HepG2 (cell line): ENCODE data around the gene NPTXR. TPM values are rescaled to one million over a fixed set of nuclear protein-coding genes. Genes with fewer than 3 reads are reported as not detected.

Experiments used
- GABPA ChIP-seq, 2 experiments: IDR thresholded peaks; 2 replicates each; pipeline ENCODE4 v1.6.1; 2011 to 2016; ENCODE audit warnings: low read depth in 2 of 2, low read length in 1 of 2, missing biosample characterization in 1 of 2, missing genetic modification characterization in 1 of 2
- MBD4 ChIP-seq: IDR thresholded peaks from 2 replicates; pipeline ENCODE4 v1.6.1; 2012; ENCODE audit warnings: low read length, inconsistent platforms, borderline replicate concordance
- MEIS1 ChIP-seq: sonication (generic); formaldehyde crosslinking; IDR thresholded peaks from 2 replicates; pipeline ENCODE4 v1.9.0; 2021; ENCODE audit warnings: mild to moderate bottlenecking, missing genetic modification reagents, moderate library complexity, borderline replicate concordance
- NR2C2 ChIP-seq: sonication (generic); formaldehyde crosslinking; IDR thresholded peaks from 2 replicates; pipeline ENCODE4 v1.4.0; 2020; ENCODE audit warnings: missing genetic modification reagents, mild to moderate bottlenecking, moderate library complexity, borderline replicate concordance
- PAX8 ChIP-seq: sonication (generic); formaldehyde crosslinking; IDR thresholded peaks from 2 replicates; pipeline ENCODE4 v1.8.0; 2022; ENCODE audit warnings: mild to moderate bottlenecking, missing genetic modification reagents, borderline replicate concordance
- PHF8 ChIP-seq: sonication (generic); formaldehyde crosslinking; IDR thresholded peaks from 2 replicates; pipeline ENCODE4 v1.5.0; 2020; ENCODE audit warnings: missing genetic modification reagents
- PITX1 ChIP-seq: sonication (generic); formaldehyde crosslinking; IDR thresholded peaks from 2 replicates; pipeline ENCODE4 v1.5.1; 2020; ENCODE audit warnings: mild to moderate bottlenecking, missing genetic modification reagents
- SMAD1 ChIP-seq: sonication (generic); formaldehyde crosslinking; IDR thresholded peaks from 2 replicates; pipeline ENCODE4 v1.4.0; 2020; ENCODE audit warnings: missing genetic modification reagents, low read depth, mild to moderate bottlenecking, borderline replicate concordance
- SMC3 ChIP-seq: IDR thresholded peaks from 2 replicates; pipeline ENCODE4 v1.6.1; 2011; ENCODE audit warnings: low read length, improper control_type of control experiment
- SMYD3 ChIP-seq: sonication (generic); formaldehyde crosslinking; IDR thresholded peaks from 2 replicates; pipeline ENCODE4 v1.8.1; 2023; ENCODE audit warnings: mild to moderate bottlenecking, missing genetic modification reagents
- SOX13 ChIP-seq, 3 experiments: fragments of 450-650 bp in 1 of 3; sonication (generic) in 1 of 3; formaldehyde crosslinking in 1 of 3; IDR thresholded peaks in 2 of 3; conservative IDR thresholded peaks in 1 of 3; 2 replicates each; pipeline versions ENCODE4 v1.5.0 to v1.6.1; 2016 to 2020; ENCODE audit warnings: antibody characterized with exemption in 1 of 3, mild to moderate bottlenecking in 1 of 3, missing compliant biosample characterization in 1 of 3, missing genetic modification reagents in 1 of 3, moderate library complexity in 1 of 3
- ZC3H4 ChIP-seq: sonication (generic); formaldehyde crosslinking; IDR thresholded peaks from 2 replicates; pipeline ENCODE4 v1.4.0; 2020; ENCODE audit warnings: missing genetic modification reagents, borderline replicate concordance
- ZNF224 ChIP-seq: sonication (generic); formaldehyde crosslinking; IDR thresholded peaks from 2 replicates; pipeline ENCODE4 v1.5.0; 2020; ENCODE audit warnings: mild to moderate bottlenecking, missing genetic modification reagents
- ZNF337 ChIP-seq: sonication (generic); formaldehyde crosslinking; IDR thresholded peaks from 2 replicates; pipeline ENCODE4 v1.5.1; 2020; ENCODE audit warnings: missing genetic modification reagents, low read depth, mild to moderate bottlenecking, borderline replicate concordance
- ZNF556 ChIP-seq: sonication (generic); formaldehyde crosslinking; IDR thresholded peaks from 2 replicates; pipeline ENCODE4 v1.4.0; 2020; ENCODE audit warnings: mild to moderate bottlenecking, missing genetic modification reagents, borderline replicate concordance
- ZSCAN31 ChIP-seq: sonication (generic); formaldehyde crosslinking; IDR thresholded peaks from 2 replicates; pipeline ENCODE4 v1.5.0; 2020; ENCODE audit warnings: low read depth, mild to moderate bottlenecking, missing genetic modification reagents
- polyA plus RNA-seq, 8 experiments: library from polyadenylated mRNA; depleted of rRNA in 3 of 8; stranded (reverse) in 7 of 8; unstranded in 1 of 8; fragments of >200 nt; fragmentation: Illumina TruSeq in 4 of 8; extraction: Trizol in 4 of 8; gene quantifications; 2 replicates each; pipeline versions ENCODE4 v1.2.1 to v1.2.3, GENCODE V29; 2011 to 2016; ENCODE audit warnings: low read depth in 4 of 8, missing spikeins in 1 of 8, mixed read lengths in 1 of 8; ENCODE audit not compliant: insufficient read depth in 1 of 8
- total RNA-seq, 5 experiments: library from RNA; depleted of rRNA; stranded (reverse); fragments of >200 nt; fragmentation: Illumina TruSeq; extraction: Trizol; gene quantifications; 2 replicates each; pipeline ENCODE4 v1.2.3, GENCODE V29; 2016; ENCODE audit warnings: low read depth in 1 of 5
- TF ChIP-seq, protein P1 (sequence below): sonication (generic); formaldehyde crosslinking; IDR thresholded peaks from 2 replicates; pipeline ENCODE4 v1.5.1; 2020; ENCODE audit warnings: missing genetic modification reagents, mild to moderate bottlenecking, borderline replicate concordance
- TF ChIP-seq, protein P2 (sequence below): IDR thresholded peaks from 2 replicates; pipeline ENCODE4 v1.6.1; 2016
- TF ChIP-seq, protein P3 (sequence below): sonication (generic); formaldehyde crosslinking; IDR thresholded peaks from 2 replicates; pipeline ENCODE4 v1.4.0; 2020; ENCODE audit warnings: missing genetic modification reagents, borderline replicate concordance
- TF ChIP-seq, protein P4 (sequence below): sonication (generic); formaldehyde crosslinking; IDR thresholded peaks from 2 replicates; pipeline ENCODE4 v1.5.0; 2020; ENCODE audit warnings: missing genetic modification reagents

The NPTXR gene
- total and polyA plus RNA-seq, 2 of the 13 experiments (the other 11 are each of a cell fraction or from before 2014, with no cell fraction given) = 2.6 to 4.8 TPM

DNA sequence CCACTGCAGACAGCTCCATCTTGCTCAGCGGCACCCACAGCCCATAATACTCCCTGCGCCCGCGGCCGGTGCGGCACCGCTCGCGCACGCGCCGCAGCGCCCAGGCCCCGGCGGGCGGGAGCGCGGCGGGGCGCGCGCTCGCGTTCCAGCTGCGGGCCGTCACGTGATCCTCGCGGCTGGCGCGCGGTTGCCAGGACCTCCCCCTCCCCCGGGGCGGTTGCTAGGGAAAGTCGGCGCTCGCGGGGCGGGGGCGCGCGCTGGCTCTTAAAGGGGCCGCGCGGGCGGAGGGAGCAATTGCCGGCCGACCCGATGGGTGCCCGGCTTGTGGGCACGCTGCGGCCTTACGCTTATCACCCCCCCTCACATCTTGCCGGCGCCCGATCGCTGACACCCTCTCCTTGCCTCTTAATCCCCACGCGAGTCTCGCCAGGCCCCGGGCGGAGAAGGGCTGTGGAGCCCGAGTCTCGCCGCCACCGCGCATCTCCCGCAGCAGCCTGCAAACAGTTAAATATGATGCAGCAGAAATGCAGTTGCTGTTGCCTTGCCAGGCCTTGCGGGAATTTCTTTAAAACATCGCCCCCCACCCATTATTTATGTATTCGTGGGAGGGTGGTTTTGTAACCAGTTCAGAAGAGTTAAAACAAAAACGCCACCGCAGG, 28.5 kb upstream of the NPTXR start, which contains the start of gene CBX6 (continued):
- TF ChIP-seq, protein P1, sequence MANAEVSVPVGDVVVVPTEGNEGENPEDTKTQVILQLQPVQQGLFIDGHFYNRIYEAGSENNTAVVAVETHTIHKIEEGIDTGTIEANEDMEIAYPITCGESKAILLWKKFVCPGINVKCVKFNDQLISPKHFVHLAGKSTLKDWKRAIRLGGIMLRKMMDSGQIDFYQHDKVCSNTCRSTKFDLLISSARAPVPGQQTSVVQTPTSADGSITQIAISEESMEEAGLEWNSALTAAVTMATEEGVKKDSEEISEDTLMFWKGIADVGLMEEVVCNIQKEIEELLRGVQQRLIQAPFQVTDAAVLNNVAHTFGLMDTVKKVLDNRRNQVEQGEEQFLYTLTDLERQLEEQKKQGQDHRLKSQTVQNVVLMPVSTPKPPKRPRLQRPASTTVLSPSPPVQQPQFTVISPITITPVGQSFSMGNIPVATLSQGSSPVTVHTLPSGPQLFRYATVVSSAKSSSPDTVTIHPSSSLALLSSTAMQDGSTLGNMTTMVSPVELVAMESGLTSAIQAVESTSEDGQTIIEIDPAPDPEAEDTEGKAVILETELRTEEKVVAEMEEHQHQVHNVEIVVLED = no peak
- TF ChIP-seq SMC3 (no peak), ZNF224 (CRISPR knock-in tag) (no peak), MBD4 (no peak), ZNF337 (CRISPR knock-in tag) (no peak), MEIS1 (CRISPR knock-in tag) (no peak), ZSCAN31 (CRISPR knock-in tag) (no peak), ZC3H4 (CRISPR knock-in tag) (no peak), NR2C2 (peak; percentile 22; the same call in 1 of the 2 replicates), GABPA (IDR thresholded peaks at IDR 0.05; ENCODE audit: low read depth, low read length) (no peak), GABPA (CRISPR knock-in tag; IDR thresholded peaks at IDR 0.05; ENCODE audit: low read depth) (no peak), PITX1 (CRISPR knock-in tag) (no peak), PHF8 (0 out of 2 replicates have a peak, but pooled peaks have one; percentile 44), ZNF556 (0 out of 2 replicates have a peak, but pooled peaks have one; percentile 46), SMYD3 (CRISPR knock-in tag) (no peak), SOX13 (IDR thresholded peaks at IDR 0.05) (no peak), SOX13 (CRISPR knock-in tag; conservative IDR thresholded peaks at IDR 0.05 in 1 of 2, IDR thresholded peaks at IDR 0.05 in 1 of 2) (no peak), PAX8 (no peak), SMAD1 (CRISPR knock-in tag) (no peak)
- TF ChIP-seq, protein P2, sequence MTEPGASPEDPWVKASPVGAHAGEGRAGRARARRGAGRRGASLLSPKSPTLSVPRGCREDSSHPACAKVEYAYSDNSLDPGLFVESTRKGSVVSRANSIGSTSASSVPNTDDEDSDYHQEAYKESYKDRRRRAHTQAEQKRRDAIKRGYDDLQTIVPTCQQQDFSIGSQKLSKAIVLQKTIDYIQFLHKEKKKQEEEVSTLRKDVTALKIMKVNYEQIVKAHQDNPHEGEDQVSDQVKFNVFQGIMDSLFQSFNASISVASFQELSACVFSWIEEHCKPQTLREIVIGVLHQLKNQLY (CRISPR knock-in tag) = no peak
- TF ChIP-seq, protein P3, sequence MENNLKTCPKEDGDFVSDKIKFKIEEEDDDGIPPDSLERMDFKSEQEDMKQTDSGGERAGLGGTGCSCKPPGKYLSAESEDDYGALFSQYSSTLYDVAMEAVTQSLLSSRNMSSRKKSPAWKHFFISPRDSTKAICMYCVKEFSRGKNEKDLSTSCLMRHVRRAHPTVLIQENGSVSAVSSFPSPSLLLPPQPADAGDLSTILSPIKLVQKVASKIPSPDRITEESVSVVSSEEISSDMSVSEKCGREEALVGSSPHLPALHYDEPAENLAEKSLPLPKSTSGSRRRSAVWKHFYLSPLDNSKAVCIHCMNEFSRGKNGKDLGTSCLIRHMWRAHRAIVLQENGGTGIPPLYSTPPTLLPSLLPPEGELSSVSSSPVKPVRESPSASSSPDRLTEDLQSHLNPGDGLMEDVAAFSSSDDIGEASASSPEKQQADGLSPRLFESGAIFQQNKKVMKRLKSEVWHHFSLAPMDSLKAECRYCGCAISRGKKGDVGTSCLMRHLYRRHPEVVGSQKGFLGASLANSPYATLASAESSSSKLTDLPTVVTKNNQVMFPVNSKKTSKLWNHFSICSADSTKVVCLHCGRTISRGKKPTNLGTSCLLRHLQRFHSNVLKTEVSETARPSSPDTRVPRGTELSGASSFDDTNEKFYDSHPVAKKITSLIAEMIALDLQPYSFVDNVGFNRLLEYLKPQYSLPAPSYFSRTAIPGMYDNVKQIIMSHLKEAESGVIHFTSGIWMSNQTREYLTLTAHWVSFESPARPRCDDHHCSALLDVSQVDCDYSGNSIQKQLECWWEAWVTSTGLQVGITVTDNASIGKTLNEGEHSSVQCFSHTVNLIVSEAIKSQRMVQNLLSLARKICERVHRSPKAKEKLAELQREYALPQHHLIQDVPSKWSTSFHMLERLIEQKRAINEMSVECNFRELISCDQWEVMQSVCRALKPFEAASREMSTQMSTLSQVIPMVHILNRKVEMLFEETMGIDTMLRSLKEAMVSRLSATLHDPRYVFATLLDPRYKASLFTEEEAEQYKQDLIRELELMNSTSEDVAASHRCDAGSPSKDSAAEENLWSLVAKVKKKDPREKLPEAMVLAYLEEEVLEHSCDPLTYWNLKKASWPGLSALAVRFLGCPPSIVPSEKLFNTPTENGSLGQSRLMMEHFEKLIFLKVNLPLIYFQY (CRISPR knock-in tag) = no peak
- TF ChIP-seq, protein P4, sequence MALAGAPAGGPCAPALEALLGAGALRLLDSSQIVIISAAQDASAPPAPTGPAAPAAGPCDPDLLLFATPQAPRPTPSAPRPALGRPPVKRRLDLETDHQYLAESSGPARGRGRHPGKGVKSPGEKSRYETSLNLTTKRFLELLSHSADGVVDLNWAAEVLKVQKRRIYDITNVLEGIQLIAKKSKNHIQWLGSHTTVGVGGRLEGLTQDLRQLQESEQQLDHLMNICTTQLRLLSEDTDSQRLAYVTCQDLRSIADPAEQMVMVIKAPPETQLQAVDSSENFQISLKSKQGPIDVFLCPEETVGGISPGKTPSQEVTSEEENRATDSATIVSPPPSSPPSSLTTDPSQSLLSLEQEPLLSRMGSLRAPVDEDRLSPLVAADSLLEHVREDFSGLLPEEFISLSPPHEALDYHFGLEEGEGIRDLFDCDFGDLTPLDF (CRISPR knock-in tag) = no peak
